Measurements from ENCODE around the gene KRT15. TPM values are rescaled to one million over a fixed set of nuclear protein-coding genes. Genes with fewer than 3 reads are reported as not detected.
A peak's percentile ranks its signal among the peaks of the same experiment; 100 is the strongest.

Gene KRT15
- total and polyA plus RNA-seq, 9 of the 15 experiments (the other 6 are each of a cell fraction or from before 2014, with no cell fraction given) = 0.28 to 4.4 (median 0.56) TPM

- Histone ChIP-seq H3K36me3 (ENCODE audit: control insufficient read depth, insufficient read depth, low read length) (no peaks in the 10 kb centered on the region), H3K9me3 (replicated peaks; ENCODE audit: control insufficient read depth, insufficient read depth, low read depth, low read length) (no peaks in the 10 kb centered on the region), H3K27me3 (ENCODE audit: control insufficient read depth in 2 of 2, insufficient read depth in 2 of 2, low read length in 2 of 2) (no peaks in the 10 kb centered on the region), H2AFZ (ENCODE audit: low read depth, low read length) (peak overlapping the region; percentile 32; the same call in 1 of the 2 replicates), H3K79me2 (ENCODE audit: control insufficient read depth, insufficient read depth, low read length) (peaks cover 20% of the 10 kb centered on the region), H4K20me1 (replicated peaks; ENCODE audit: control insufficient read depth, insufficient read depth, low read length) (no peaks in the 10 kb centered on the region; the same call in 1 of the 2 replicates), H3K9ac (ENCODE audit: insufficient read depth in 1 of 2, low read depth in 2 of 2, low read length in 2 of 2) (no peak overlapping the region), H3K4me1 (replicated peaks in 1 of 2; ENCODE audit: control insufficient read depth in 2 of 2, insufficient read depth in 2 of 2, low read length in 2 of 2) (peaks cover 40 to 49% of the 10 kb centered on the region in 2 experiments), H3K9me1 (ENCODE audit: control insufficient read depth, insufficient read depth, low read length) (no peaks in the 10 kb centered on the region), H3K27ac (ENCODE audit: extremely low read depth, low read depth, low read length) (no peak overlapping the region; the same call in 2 of the 3 replicates), H3K4me2 (ENCODE audit: insufficient read depth, low read length) (no peak overlapping the region), H3K4me3 (no peak overlapping the region)
- WGBS (ENCODE audit: insufficient coverage, low coverage, missing lambda C conversion rate) = 22% methylated on average over 1 of the region's 1 CpG
- CTCF ChIA-PET (ENCODE audit: low intra/inter-chr PET ratio) = no interaction called here
- no peak for ATAC-seq
- POLR2A ChIA-PET = interaction anchor here (0.5 to 1.6 kb wide), 5 partner anchors 10 to 141 kb away, joined by 3 to 8 read pairs (median 5); no protein-coding TSS in a partner anchor
- no TSS peak for BruUV-seq (replicated peaks)
- in situ Hi-C loops (cut with MboI) (no loop called here), intact Hi-C loops (cut with micrococcal nuclease) (no loop called here)
- FAIRE-seq = no peak
- DNase-seq (ENCODE audit: extremely low read depth in 1 of 4, low spot score in 3 of 4) = no peak
- no peak for TF ChIP-seq ZNF24 (IDR thresholded peaks at IDR 0.05)
- peak; percentile 41; the same call in 1 of the 2 replicates for TF ChIP-seq ESRRA (IDR thresholded peaks at IDR 0.05; ENCODE audit: borderline replicate concordance, low read depth)
- TF ChIP-seq TCF15 (CRISPR knock-in tag; IDR thresholded peaks at IDR 0.05) = no peak
- no peak for TF ChIP-seq ZNF512 (tag; IDR thresholded peaks at IDR 0.05)
- no peak for TF ChIP-seq DACH1 (IDR thresholded peaks at IDR 0.05; ENCODE audit: partially characterized antibody)
- no peak for TF ChIP-seq ZNF347 (CRISPR knock-in tag; IDR thresholded peaks at IDR 0.05; ENCODE audit: low read depth)
- 0 out of 2 replicates have a peak, but pooled peaks have one; percentile 22 for TF ChIP-seq ADNP (tag; IDR thresholded peaks at IDR 0.05)
- TF ChIP-seq PHB (CRISPR knock-in tag; IDR thresholded peaks at IDR 0.05) = no peak
- TF ChIP-seq UBTF (IDR thresholded peaks at IDR 0.05; ENCODE audit: borderline replicate concordance in 1 of 2, low read depth in 2 of 2, low read length in 2 of 2) = no peak
- no peak for TF ChIP-seq ZNF224 (CRISPR knock-in tag; IDR thresholded peaks at IDR 0.05)
- TF ChIP-seq RBM25 (IDR thresholded peaks at IDR 0.05; ENCODE audit: low read depth, low read length, severe bottlenecking) = peak; percentile 79
- TF ChIP-seq KDM1A (IDR thresholded peaks at IDR 0.05) = peak; percentile 9 to 27; a peak in 1 of 4 replicates
- TF ChIP-seq KDM2B (CRISPR knock-in tag; IDR thresholded peaks at IDR 0.05) = no peak
- no peak for TF ChIP-seq HNRNPH1 (optimal IDR thresholded peaks at IDR 0.05; ENCODE audit: low read depth, low read length)
- TF ChIP-seq HNRNPLL (IDR thresholded peaks at IDR 0.05; ENCODE audit: low read depth, low read length, poor library complexity, severe bottlenecking) = no peak
- no peak for TF ChIP-seq ATF1 (CRISPR knock-in tag; IDR thresholded peaks at IDR 0.05)
- no peak for TF ChIP-seq ATF1 (tag; IDR thresholded peaks at IDR 0.05)
- 0 out of 2 replicates have a peak, but pooled peaks have one; percentile 27 for TF ChIP-seq SMARCA5 (IDR thresholded peaks at IDR 0.05)
Observed at GRCh38 chr17:41531993-41532392, 13.3 kb upstream of the KRT15 start.
